T-helper 9 cell (primary cell): ENCODE results near the gene PIH1D1.
"Not testable (repeated sequence)": the region's sequence is repeated elsewhere in the genome, so short reads cannot be mapped to it uniquely, and the experiment has no call there.

ENCODE experiments used
- DNase-seq: peaks from one replicate; pipeline ENCODE4 v3.0.0-alpha.2; 2020

Gene PIH1D1

GRCh38 chr19:49479975-49480628 is 28.5 kb upstream of the PIH1D1 start:
- DNase-seq: no peak

GRCh38 chr19:49475995-49476880 is 24.6 kb upstream of the PIH1D1 start:
- peak; percentile 54 for DNase-seq

GRCh38 chr19:49475191-49475917 is 23.7 kb upstream of the PIH1D1 start:
- no peak for DNase-seq

GRCh38 chr19:49474542-49474924 is 22.9 kb upstream of the PIH1D1 start:
- DNase-seq: no peak

- peak; percentile 85 for DNase-seq
These were observed 22.4 kb upstream of the PIH1D1 start, which contains the start of gene FLT3LG for GRCh38 chr19:49473868-49474541. FLT3LG (plus strand) TSS chr19:49474215; CDS start chr19:49474640, 425 bp downstream.

- DNase-seq: not testable (repeated sequence)
These were observed 21.9 kb upstream of the PIH1D1 start for GRCh38 chr19:49473501-49473867.

- DNase-seq: no peak
These were observed 21.3 kb upstream of the PIH1D1 start for GRCh38 chr19:49472936-49473335.

GRCh38 chr19:49470615-49470978 is 19.0 kb upstream of the PIH1D1 start:
- DNase-seq: no peak

GRCh38 chr19:49469828-49470614 is 18.4 kb upstream of the PIH1D1 start:
- peak; percentile 66 for DNase-seq

GRCh38 chr19:49468746-49469447 is 17.3 kb upstream of the PIH1D1 start:
- peak; percentile 80 for DNase-seq

GRCh38 chr19:49468199-49468598 is 16.6 kb upstream of the PIH1D1 start:
- DNase-seq: no peak

- DNase-seq: no peak
These were observed 13.8 kb upstream of the PIH1D1 start for GRCh38 chr19:49465371-49465770.

GRCh38 chr19:49463960-49464740 is 12.5 kb upstream of the PIH1D1 start:
- no peak for DNase-seq

- DNase-seq: no peak
These were observed 10.9 kb upstream of the PIH1D1 start for GRCh38 chr19:49462492-49462891.

GRCh38 chr19:49461656-49462055 is 10.0 kb upstream of the PIH1D1 start:
- no peak for DNase-seq

- DNase-seq: not testable (repeated sequence)
These were observed 9.5 kb upstream of the PIH1D1 start for GRCh38 chr19:49461130-49461529.

- DNase-seq: no peak
These were observed 7.8 kb upstream of the PIH1D1 start for GRCh38 chr19:49459388-49459787.

- no peak for DNase-seq
These were observed 6.9 kb upstream of the PIH1D1 start for GRCh38 chr19:49458567-49458903.

GRCh38 chr19:49456326-49456725 is 4.7 kb upstream of the PIH1D1 start:
- no peak for DNase-seq

- DNase-seq: no peak
These were observed 4.2 kb upstream of the PIH1D1 start for GRCh38 chr19:49455773-49456172.

- DNase-seq: no peak
These were observed 2.2 kb upstream of the PIH1D1 start for GRCh38 chr19:49453757-49454240.
